A549 treated with AZD2906 at 1 μM for 4 hours (cell line): Measurements from ENCODE around the gene SLC26A11. TPM values are rescaled to one million over a fixed set of nuclear protein-coding genes. Genes with fewer than 3 reads are reported as not detected.

ENCODE experiments used
- total RNA-seq: library from RNA; stranded (reverse); fragments of 200-300 nt; extraction: Qiagen RNA extraction; gene quantifications from 5 replicates; pipeline ENCODE4 v1.2.3, GENCODE V29; 2022

The SLC26A11 gene
- total RNA-seq: 13.0 to 16.5 TPM (median 14.6 TPM) in 5 replicates

DNA sequence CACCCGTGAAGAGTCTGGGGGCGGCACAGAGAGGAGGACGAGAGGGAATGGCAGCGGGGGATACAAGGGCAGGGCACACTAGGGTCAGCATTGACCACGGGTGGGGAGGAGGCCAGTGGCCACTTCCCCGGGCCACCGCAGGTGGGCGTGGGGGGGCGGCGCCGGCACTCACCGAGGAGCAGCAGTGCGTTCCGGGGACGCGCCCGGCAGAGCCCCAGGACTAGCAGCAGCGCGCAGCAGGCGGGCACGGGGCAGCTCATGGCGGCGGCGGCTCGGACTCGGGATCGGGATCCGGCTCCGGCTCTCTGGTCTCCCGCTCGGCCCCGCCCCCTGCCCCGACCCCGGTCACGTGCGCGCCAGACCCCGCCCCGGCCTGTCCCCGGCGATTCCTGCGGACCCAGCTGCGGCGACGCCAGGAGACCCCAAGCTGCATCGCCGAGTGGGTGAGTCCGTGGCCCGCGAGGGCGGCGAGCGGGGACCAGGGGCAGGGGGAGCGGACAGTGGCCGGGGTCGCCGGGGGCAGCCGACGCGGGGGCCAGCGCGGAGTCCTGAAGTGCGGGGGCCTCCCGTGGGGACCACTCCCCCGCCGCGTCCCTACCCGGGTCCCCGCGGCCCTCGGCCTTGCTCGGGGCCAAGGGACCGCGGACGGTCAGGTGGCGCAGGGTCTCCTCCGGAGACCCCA is at the start of gene SLC26A11, which contains the start of gene SGSH:
Gene SLC26A11 (plus strand): TSS at position 374 of the 682 bp plus-strand sequence. CDS start 1,134 bp downstream, outside the sequence.
Gene SGSH (minus strand): TSS at position 280 of the 682 bp plus-strand sequence. CDS start 20 bp downstream, at position 260.

DNA sequence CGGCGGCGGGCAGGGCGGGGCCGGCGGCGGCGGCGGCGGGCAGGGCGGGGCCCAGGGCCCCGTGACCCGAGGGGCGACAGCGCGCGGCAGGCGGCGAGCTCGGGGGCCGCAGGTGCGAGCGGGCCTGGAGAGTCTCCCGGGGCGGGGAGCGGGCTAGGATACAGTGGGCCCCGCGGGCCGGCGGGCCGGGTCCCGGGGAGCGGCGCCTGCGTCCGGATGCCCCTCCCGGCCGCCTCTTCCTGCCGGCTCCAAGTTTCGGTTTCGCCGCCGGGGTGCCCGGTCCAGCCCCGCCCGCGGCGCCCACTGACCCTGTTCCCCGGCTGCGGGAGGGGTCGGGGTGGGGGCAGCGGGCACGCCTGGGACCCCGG is 40.5 kb downstream of the SLC26A11 start, which contains the start of gene RNF213:
Gene RNF213 (plus strand): TSS at position 62 of the 368 bp plus-strand sequence. CDS start 2,830 bp downstream, outside the sequence.

Other genes with a start within 250 kb of the SLC26A11 start
- 11.4 to 17.3 TPM (median 14.5 TPM) in 5 replicates for gene TBC1D16, start 184.6 kb upstream of the SLC26A11 start, total RNA-seq
- 6.3 to 8.3 TPM (median 7.6 TPM) in 5 replicates for gene CCDC40, start 183.8 kb upstream of the SLC26A11 start, total RNA-seq
- 54.7 to 63.4 TPM (median 59.3 TPM) in 5 replicates for gene GAA, start 118.8 kb upstream of the SLC26A11 start, total RNA-seq
- 208 to 229 TPM (median 227 TPM) in 5 replicates for gene EIF4A3, start 73.3 kb upstream of the SLC26A11 start, total RNA-seq
- gene CARD14, start 50.4 kb upstream of the SLC26A11 start, total RNA-seq: 0.18 to 0.48 TPM (median 0.32 TPM) in 5 replicates
- gene SGSH, start 94 bp upstream of the SLC26A11 start, total RNA-seq: 20.6 to 26.5 TPM (median 22.4 TPM) in 5 replicates
- gene RNF213, start 40.4 kb downstream of the SLC26A11 start, total RNA-seq: 56.9 to 58.1 TPM (median 57.4 TPM) in 5 replicates
- 39.2 to 54.8 TPM (median 49.5 TPM) in 5 replicates for gene ENDOV, start 194.7 kb downstream of the SLC26A11 start, total RNA-seq